Adrenal gland (tissue), 5 donors: ENCODE measurements around the gene TMEM242.

Experiments
- CTCF ChIP-seq, 6 experiments: fragments of 450-650 bp in 4 of 6; fragments of 200-600 bp in 2 of 6; sonication (generic) in 1 of 6; IDR thresholded peaks; 1 replicate in 5 of 6; 2 replicates in 1 of 6; pipeline versions ENCODE4 v1.5.1 to v1.8.0; 2016 to 2021; ENCODE audit warnings: antibody characterized with exemption in 6 of 6, mild to moderate bottlenecking in 2 of 6, moderate library complexity in 1 of 6
- POLR2A ChIP-seq, 2 donors: fragments of 450-650 bp; IDR thresholded peaks; one replicate each; pipeline ENCODE4 v1.6.1; 2017; ENCODE audit warnings: antibody characterized with exemption in 2 of 2, mild to moderate bottlenecking in 2 of 2, moderate library complexity in 1 of 2
- donor health status: DM: no; HTN: no; CAD: no.

- TF ChIP-seq CTCF (IDR thresholded peaks at IDR 0.05) (no peak), POLR2A (IDR thresholded peaks at IDR 0.05) (no peak)
Observed at GRCh38 chr6:157288575-157288974, 34.7 kb downstream of the TMEM242 start.
